GM12864 (cell line): ENCODE results near the gene TMC4.

ENCODE experiments used
- DNase-seq: peaks from one replicate; pipeline ENCODE4 v3.0.0-alpha.2; 2011; ENCODE audit warnings: low read depth
- H3K4me3 ChIP-seq: 2 replicates; pipeline ENCODE4 v1.5.1; 2011; ENCODE audit warnings: mild to moderate bottlenecking, low read depth, low read length, control low read depth
- CTCF ChIP-seq: IDR thresholded peaks from 2 replicates; pipeline ENCODE4 v1.5.1; 2011; ENCODE audit warnings: low read depth, mild to moderate bottlenecking, moderate library complexity, low read length, control low read depth, inconsistent platforms; ENCODE audit errors: missing control alignments

TMC4 gene

GRCh38 chr19:54190503-54191010, 17.6 kb upstream of the TMC4 start:
- TF ChIP-seq CTCF: no peak
- DNase-seq: peak; percentile 98
- H3K4me3 ChIP-seq: peak overlapping the region; percentile 92

- peak overlapping the region; percentile 92 for H3K4me3 ChIP-seq
- peak; percentile 100 for DNase-seq
Observed at GRCh38 chr19:54189735-54190502, 17.0 kb upstream of the TMC4 start.

GRCh38 chr19:54189145-54189734, 16.3 kb upstream of the TMC4 start, which contains the start of gene MBOAT7:
Gene MBOAT7 (minus strand): TSS chr19:54189580. CDS start chr19:54188508, 1,072 bp downstream.
- DNase-seq: no peak
- peak; percentile 35 for TF ChIP-seq CTCF

More at GRCh38 chr19:54189735-54190502, 17.0 kb upstream of the TMC4 start:
- no peak for TF ChIP-seq CTCF

GRCh38 chr19:54188215-54188871, 15.4 kb upstream of the TMC4 start:
- no peak for DNase-seq
- H3K4me3 ChIP-seq: peak overlapping the region; percentile 88
- TF ChIP-seq CTCF: no peak

More at GRCh38 chr19:54189145-54189734, 16.3 kb upstream of the TMC4 start, which contains the start of gene MBOAT7:
- peak within 1 kb of the TSS; percentile 92 for H3K4me3 ChIP-seq

DNA sequence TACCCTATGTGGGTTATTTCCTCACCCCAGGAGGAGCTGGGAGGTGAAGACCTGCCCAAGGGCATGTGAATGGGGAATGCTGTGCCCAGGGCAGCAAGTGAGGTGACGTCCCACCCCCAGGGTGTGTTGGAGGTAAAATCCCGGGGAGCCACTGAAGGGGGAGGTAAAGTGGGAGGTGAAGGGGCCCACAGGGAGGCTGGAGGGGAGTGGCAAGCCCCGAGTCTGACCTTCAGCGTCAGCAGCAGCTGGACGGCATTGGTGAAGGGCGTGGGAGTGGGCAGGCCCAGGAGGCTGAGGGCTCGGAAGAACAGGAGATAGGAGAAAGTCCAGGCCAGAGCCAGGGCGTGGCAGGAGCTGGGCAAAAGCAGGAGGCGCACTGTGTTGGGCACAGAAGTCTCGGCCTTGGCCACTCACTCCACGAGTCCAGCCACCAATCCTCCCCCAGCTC, 14.0 kb upstream of the TMC4 start:
- no peak for DNase-seq
- H3K4me3 ChIP-seq: no peak overlapping the region
- no peak for TF ChIP-seq CTCF

DNA sequence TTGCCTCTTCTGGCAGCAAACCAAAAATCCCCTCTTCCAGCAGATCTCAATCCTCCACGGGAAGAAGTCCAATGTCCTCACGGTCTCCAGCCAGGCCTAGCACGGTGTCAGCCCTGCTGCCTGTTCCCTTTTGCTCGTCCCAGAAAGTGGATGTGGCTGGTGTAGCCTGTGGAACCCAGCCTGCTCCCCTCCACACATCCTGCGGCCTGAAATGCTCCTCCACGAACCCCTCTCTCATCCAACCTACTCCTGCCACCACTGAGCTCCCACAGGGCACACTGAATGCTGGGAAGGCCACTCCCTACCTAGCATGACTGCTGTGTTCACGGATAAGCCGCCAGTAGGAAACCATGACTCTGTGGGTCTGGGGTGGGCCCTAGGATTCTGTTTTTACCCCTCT, 13.4 kb upstream of the TMC4 start:
- TF ChIP-seq CTCF: no peak
- H3K4me3 ChIP-seq: no peak overlapping the region
- no peak for DNase-seq
